ENCODE results near the gene RPL9.

DNA sequence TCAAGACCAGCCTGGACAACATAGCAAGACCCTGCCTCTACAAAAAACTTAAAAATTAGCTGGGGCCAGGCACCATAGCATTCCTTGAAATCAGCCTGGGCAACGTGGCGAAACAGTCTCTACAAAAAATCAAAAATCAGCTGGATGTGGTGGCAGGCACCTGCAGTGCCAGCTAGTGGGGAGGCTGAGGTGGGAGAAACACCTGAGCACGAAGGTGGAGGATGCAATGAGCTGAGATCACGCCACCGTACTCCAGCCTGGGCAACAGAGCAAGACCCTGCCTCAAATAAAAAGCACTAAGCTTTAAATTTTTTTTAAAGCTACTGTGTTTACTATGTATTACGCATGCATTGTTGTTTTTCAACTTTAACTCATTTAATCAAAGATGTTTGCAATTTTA, 3.2 kb downstream of the RPL9 start:
- no peak for TF ChIP-seq POLR2A (IDR thresholded peaks at IDR 0.05)
- TF ChIP-seq CTCF (IDR thresholded peaks at IDR 0.05 in 8 of 11, conservative IDR thresholded peaks at IDR 0.05 in 3 of 11), result no peak
- TF ChIP-seq POLR2AphosphoS5 (IDR thresholded peaks at IDR 0.05), result no peak
